T-cell (primary cell): Measurements from ENCODE around the gene CSRNP2. TPM values are rescaled to one million over a fixed set of nuclear protein-coding genes. Genes with fewer than 3 reads are reported as not detected.
A peak's percentile ranks its signal among the peaks of the same experiment; 100 is the strongest.

ENCODE experiments used
- ATAC-seq, 4 experiments: fragments of 200-7000 bp in 3 of 4; fragments of 150-1000 bp in 1 of 4; cut with Tn5 transposase; replicated peaks in 1 of 4; 1 replicate in 3 of 4; 2 replicates in 1 of 4; pipeline ENCODE4 v1.10.0; 2021; ENCODE audit warnings: moderate library complexity in 3 of 4, mild to moderate bottlenecking in 2 of 4, moderate number of reproducible peaks in 1 of 4
- CTCF ChIA-PET, 2 donors: fragments of 300-600 bp; sonication (Branson Sonifier 250); formaldehyde crosslinking; loops; one replicate each; lab custom pipeline; 2022; ENCODE audit warnings: antibody characterized with exemption in 2 of 2; lab: Charles Lee
- POLR2A ChIA-PET, 2 donors: fragments of 300-600 bp; sonication (Branson Sonifier 250); formaldehyde crosslinking; loops; one replicate each; lab custom pipeline; 2022; ENCODE audit warnings: antibody characterized with exemption in 2 of 2; lab: Charles Lee
- DNase-seq, 35 experiments: peaks; one replicate each; pipeline versions ENCODE4 v3.0.0 to v3.0.0-alpha.2; 2013 to 2023
- H3K27ac ChIP-seq: one replicate; pipeline ENCODE4 v1.5.1; 2013; ENCODE audit warnings: low read length
- H3K27me3 ChIP-seq, 2 experiments: replicated peaks in 1 of 2; 1 replicate in 1 of 2; 2 replicates in 1 of 2; pipeline versions ENCODE4 v1.6.1 to v1.7.0; 2013; ENCODE audit warnings: low read length in 1 of 2, mixed read lengths in 1 of 2; ENCODE audit not compliant: control insufficient read depth in 2 of 2, insufficient read depth in 2 of 2; ENCODE audit errors: extremely low read depth in 1 of 2
- H3K36me3 ChIP-seq, 2 donors: 1 replicate in 1 of 2; 2 replicates in 1 of 2; pipeline versions ENCODE4 v1.6.1 to v1.7.0; 2013; ENCODE audit warnings: low read length in 1 of 2; ENCODE audit not compliant: control insufficient read depth in 2 of 2, insufficient read depth in 1 of 2; ENCODE audit errors: extremely low read depth in 1 of 2
- H3K4me1 ChIP-seq, 2 experiments: 1 replicate in 1 of 2; 2 replicates in 1 of 2; pipeline versions ENCODE4 v1.6.1 to v1.7.0; 2013; ENCODE audit warnings: low read length in 2 of 2, mixed read lengths in 1 of 2; ENCODE audit not compliant: insufficient read depth in 2 of 2, control insufficient read depth in 1 of 2; ENCODE audit errors: extremely low read depth in 1 of 2
- H3K4me3 ChIP-seq, 2 donors: 1 replicate in 1 of 2; 2 replicates in 1 of 2; pipeline versions ENCODE4 v1.5.1 to v1.7.0; 2013; ENCODE audit warnings: mild to moderate bottlenecking in 2 of 2, low read length in 1 of 2, moderate library complexity in 1 of 2; ENCODE audit not compliant: control insufficient read depth in 1 of 2; ENCODE audit errors: extremely low read depth in 1 of 2
- H3K9me3 ChIP-seq: 2 replicates; pipeline ENCODE4 v1.7.0; 2013
- H3K27ac Mint-ChIP-seq, 2 donors: one replicate each; pipeline ENCODE4 v1.8.0; 2020 to 2021; ENCODE audit warnings: mild to moderate bottlenecking in 2 of 2, mixed read lengths in 2 of 2
- H3K27me3 Mint-ChIP-seq, 2 donors: one replicate each; pipeline ENCODE4 v1.8.0; 2021 to 2022; ENCODE audit warnings: mixed read lengths in 2 of 2
- H3K36me3 Mint-ChIP-seq: one replicate; pipeline ENCODE4 v1.8.0; 2021; ENCODE audit warnings: mixed read lengths
- H3K4me1 Mint-ChIP-seq, 3 donors: one replicate each; pipeline ENCODE4 v1.8.0; 2020 to 2022; ENCODE audit warnings: mixed read lengths in 3 of 3, mild to moderate bottlenecking in 1 of 3
- H3K4me3 Mint-ChIP-seq, 3 donors: one replicate each; pipeline ENCODE4 v1.8.0; 2020 to 2022; ENCODE audit warnings: mild to moderate bottlenecking in 3 of 3, mixed read lengths in 3 of 3, moderate library complexity in 3 of 3
- H3K9me3 Mint-ChIP-seq, 3 donors: one replicate each; pipeline ENCODE4 v1.8.0; 2020 to 2022; ENCODE audit warnings: mixed read lengths in 3 of 3
- WGBS: methylation state at CpG from one replicate; pipeline ENCODE4 v1.1.5; 2013; ENCODE audit warnings: missing lambda C conversion rate; ENCODE audit not compliant: insufficient coverage; 5-methylcytosine and 5-hydroxymethylcytosine counted together
- total RNA-seq, 35 experiments: library from RNA in 6 of 35; stranded (reverse) in 6 of 35; fragments of 120-200 nt in 1 of 35; gene quantifications; one replicate each; pipeline versions ENCODE4 v1.2.1 to v1.2.4 and lab custom pipeline; 2013 to 2026

The CSRNP2 gene
- total RNA-seq, 5 donors from 2014 or later (not counting 1 experiment from before 2014, with no cell fraction given), result 24.4 to 37.3 (median 34.3) TPM

DNA sequence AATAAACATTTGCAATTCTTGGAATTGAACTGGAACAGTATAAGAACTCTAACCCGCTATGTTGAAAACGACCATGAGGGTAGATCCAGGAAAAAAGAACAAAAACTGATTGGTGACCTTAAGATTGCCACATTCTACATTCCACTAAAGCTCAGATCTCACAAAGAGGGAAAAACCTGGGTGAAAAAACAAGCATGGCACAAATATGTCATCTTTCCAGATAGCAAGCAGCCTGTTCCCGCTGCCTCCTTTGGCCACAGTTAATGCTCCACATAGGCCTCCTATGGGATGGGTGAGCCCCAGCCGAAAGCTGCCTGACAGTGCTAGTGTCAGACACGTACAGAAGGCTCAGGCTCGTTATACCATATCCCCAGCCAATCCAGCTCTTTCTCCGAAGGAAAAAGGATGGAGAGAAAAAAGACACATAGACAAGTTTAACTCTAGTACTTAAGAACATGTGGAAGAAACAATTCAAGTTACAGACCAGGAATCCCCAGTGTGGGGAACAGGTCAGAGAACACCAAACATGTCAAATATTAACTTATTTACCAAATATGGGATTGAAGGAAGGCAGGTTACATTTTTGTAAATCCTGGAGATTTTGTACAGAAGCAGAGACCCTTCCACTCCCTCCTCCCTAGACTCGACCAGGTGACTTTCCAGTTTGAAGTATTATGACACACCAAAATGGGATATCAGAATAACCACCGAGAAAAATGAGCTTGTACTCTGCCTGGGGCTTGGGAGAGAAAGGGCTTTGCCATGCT is 20.6 kb downstream of the CSRNP2 start:
- H3K27me3 Mint-ChIP-seq, result no peaks in the 10 kb centered on the region
- DNase-seq (no peak), ATAC-seq (no peak)
- no peak overlapping the region for H3K4me3 Mint-ChIP-seq
- ChIA-PET POLR2A (no interaction called here), CTCF (interaction anchor here (0.5 to 0.7 kb wide), 2 partner anchors 9 to 17 kb away, joined by 3 read pairs; no protein-coding TSS in a partner anchor)
- peaks cover 39% of the 10 kb centered on the region for H3K36me3 Mint-ChIP-seq
- H3K4me1 Mint-ChIP-seq, result no peaks in the 10 kb centered on the region
- H3K9me3 Mint-ChIP-seq, result no peaks in the 10 kb centered on the region
- WGBS, result 86% methylated on average over 1 of the region's 9 CpGs
- no peak overlapping the region for H3K4me3 ChIP-seq
- no peak overlapping the region for H3K27ac ChIP-seq
- peak overlapping the region; percentile 3 to 56 for H3K27ac Mint-ChIP-seq
- H3K36me3 ChIP-seq, result peaks cover 20 to 79% of the 10 kb centered on the region in 2 donors
- H3K9me3 ChIP-seq, result no peaks in the 10 kb centered on the region
- no peaks in the 10 kb centered on the region for H3K4me1 ChIP-seq
- H3K27me3 ChIP-seq, result no peaks in the 10 kb centered on the region

DNA sequence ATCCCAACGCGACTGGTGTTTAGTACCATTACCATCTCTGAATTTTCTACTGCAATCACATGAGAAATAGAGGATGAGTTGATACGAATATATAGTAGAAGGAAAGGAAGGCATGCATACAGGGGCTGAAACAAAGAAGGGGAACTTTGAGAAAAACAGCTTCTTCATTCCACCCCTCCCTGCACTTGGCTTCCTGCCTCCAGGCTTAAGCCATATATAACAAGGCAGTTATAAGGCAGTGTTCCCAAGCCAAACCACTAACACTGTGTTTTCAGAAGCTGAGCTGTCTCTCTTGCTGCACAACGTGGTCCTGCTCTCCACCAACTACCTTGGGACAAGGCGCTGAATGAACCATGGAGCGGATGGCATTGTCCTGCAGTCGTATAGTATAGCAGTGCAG is 24.3 kb downstream of the CSRNP2 start:
- Mint-ChIP-seq H3K36me3 (peaks cover 39% of the 10 kb centered on the region), H3K4me3 (no peak overlapping the region), H3K27me3 (no peaks in the 10 kb centered on the region), H3K4me1 (no peaks in the 10 kb centered on the region), H3K9me3 (no peaks in the 10 kb centered on the region), H3K27ac (no peak overlapping the region)
- Histone ChIP-seq H3K9me3 (no peaks in the 10 kb centered on the region), H3K27me3 (no peaks in the 10 kb centered on the region), H3K27ac (no peak overlapping the region), H3K4me3 (no peak overlapping the region), H3K36me3 (peaks cover 15 to 82% of the 10 kb centered on the region in 2 donors), H3K4me1 (no peaks in the 10 kb centered on the region)
- ATAC-seq (no peak), DNase-seq (no peak)
- CTCF ChIA-PET, result no interaction called here
- WGBS, result 100% methylated on average over 1 of the region's 7 CpGs
- POLR2A ChIA-PET, result no interaction called here

DNA sequence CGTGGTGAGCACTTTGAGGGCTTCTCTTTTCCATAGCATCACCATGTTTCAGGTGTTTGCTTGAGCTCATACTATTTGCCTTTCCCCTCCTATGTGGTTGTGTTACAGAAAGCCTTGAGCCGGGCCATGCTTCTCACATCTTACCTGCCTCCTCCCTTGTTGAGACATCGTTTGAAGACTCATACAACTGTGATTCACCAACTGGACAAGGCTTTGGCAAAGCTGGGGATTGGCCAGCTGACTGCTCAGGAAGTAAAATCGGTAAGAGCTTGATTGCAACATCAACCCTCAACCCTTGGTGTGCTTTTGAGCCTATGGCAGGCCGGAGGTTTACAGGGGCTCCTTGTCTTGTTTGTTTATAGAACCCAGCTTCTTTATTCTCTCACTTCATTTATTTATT is 27.2 kb downstream of the CSRNP2 start:
- no peak overlapping the region for H3K27ac Mint-ChIP-seq
- no peaks in the 10 kb centered on the region for H3K27me3 Mint-ChIP-seq
- CTCF ChIA-PET, result interaction anchor here in 1 of 2 donors (0.6 to 0.9 kb wide), 2 partner anchors 9 to 291 kb away, joined by 3 to 4 read pairs; no protein-coding TSS in a partner anchor
- H3K36me3 Mint-ChIP-seq, result peaks cover 58% of the 10 kb centered on the region
- 67% methylated on average over 1 of the region's 5 CpGs for WGBS
- Histone ChIP-seq H3K4me3 (no peak overlapping the region), H3K9me3 (no peaks in the 10 kb centered on the region), H3K27ac (no peak overlapping the region), H3K4me1 (no peaks in the 10 kb centered on the region), H3K36me3 (peaks cover 15 to 82% of the 10 kb centered on the region in 2 donors), H3K27me3 (no peaks in the 10 kb centered on the region)
- POLR2A ChIA-PET, result no interaction called here
- no peak for DNase-seq
- H3K4me3 Mint-ChIP-seq, result no peak overlapping the region
- no peaks in the 10 kb centered on the region for H3K9me3 Mint-ChIP-seq
- H3K4me1 Mint-ChIP-seq, result peaks cover 5 to 9% (median 7%) of the 10 kb centered on the region in 3 donors
- no peak for ATAC-seq

DNA sequence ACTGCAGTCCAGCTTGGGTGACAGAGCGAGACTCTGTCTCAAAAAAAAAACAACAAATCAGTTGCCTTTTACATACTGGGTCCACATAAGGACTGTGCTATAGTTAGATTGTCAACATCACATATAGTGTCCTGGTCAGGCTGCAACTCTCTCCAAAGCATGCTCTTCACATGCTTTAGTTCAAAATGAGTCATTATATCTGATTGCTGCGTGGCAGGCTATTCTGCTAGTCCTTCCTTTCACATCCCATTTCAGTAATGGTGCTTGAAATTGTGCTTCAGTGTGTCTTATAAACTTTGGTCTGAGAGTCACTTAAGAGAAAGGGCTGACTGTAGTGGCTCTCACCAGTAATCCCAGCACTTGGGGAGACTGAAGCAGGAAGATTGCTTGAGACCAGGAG is 28.3 kb downstream of the CSRNP2 start:
- H3K36me3 Mint-ChIP-seq, result peaks cover 54% of the 10 kb centered on the region
- H3K36me3 ChIP-seq, result peaks cover 15 to 81% of the 10 kb centered on the region in 2 donors
- no peak for DNase-seq
- H3K4me1 ChIP-seq, result no peaks in the 10 kb centered on the region
- H3K27me3 ChIP-seq, result no peaks in the 10 kb centered on the region
- H3K9me3 ChIP-seq, result no peaks in the 10 kb centered on the region
- H3K4me3 Mint-ChIP-seq, result no peak overlapping the region
- H3K4me1 Mint-ChIP-seq, result peaks cover 5 to 9% (median 9%) of the 10 kb centered on the region in 3 donors
- H3K9me3 Mint-ChIP-seq, result no peaks in the 10 kb centered on the region
- WGBS, result no CpG with 5 or more reads among the region's 2 CpGs
- H3K27me3 Mint-ChIP-seq, result no peaks in the 10 kb centered on the region
- ATAC-seq, result no peak
- CTCF ChIA-PET, result interaction anchor here in 1 of 2 donors (0.7 kb wide), 1 partner anchor 172 kb away, joined by 4 read pairs; no protein-coding TSS in a partner anchor
- no peak overlapping the region for H3K27ac Mint-ChIP-seq
- POLR2A ChIA-PET, result interaction anchor here in 1 of 2 donors (0.6 kb wide), 1 partner anchor 266 kb away, joined by 6 read pairs; no protein-coding TSS in a partner anchor
- no peak overlapping the region for H3K27ac ChIP-seq
- H3K4me3 ChIP-seq, result no peak overlapping the region

DNA sequence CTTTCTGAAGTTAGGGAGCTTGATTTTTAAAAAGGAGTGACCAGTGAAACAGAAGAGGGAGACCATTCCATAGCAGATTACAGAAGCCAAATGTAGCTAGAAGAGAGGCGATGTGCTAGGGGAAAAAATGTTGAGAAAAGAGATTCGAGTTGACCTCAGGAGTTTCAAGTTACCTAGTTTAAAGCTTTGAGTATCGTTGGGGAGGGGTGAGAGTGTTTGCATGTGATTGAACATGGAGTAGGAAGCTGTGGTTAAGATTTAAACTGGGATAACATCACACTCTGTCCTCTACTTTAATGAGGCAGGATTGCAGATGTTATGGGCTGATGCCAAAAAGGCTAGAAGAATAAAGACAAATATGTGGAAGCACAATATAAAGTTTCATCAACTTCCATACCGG is 31.6 kb downstream of the CSRNP2 start:
- Mint-ChIP-seq H3K9me3 (no peaks in the 10 kb centered on the region), H3K4me1 (peaks cover 31 to 37% (median 36%) of the 10 kb centered on the region in 3 donors), H3K4me3 (no peak overlapping the region), H3K27me3 (no peaks in the 10 kb centered on the region), H3K36me3 (peaks cover 33% of the 10 kb centered on the region), H3K27ac (peak overlapping the region in 1 of 2 donors; percentile 5)
- Histone ChIP-seq H3K4me1 (peaks cover 12 to 22% of the 10 kb centered on the region in 2 experiments), H3K27me3 (no peaks in the 10 kb centered on the region), H3K27ac (no peak overlapping the region), H3K36me3 (peaks cover 7 to 51% of the 10 kb centered on the region in 2 donors), H3K9me3 (no peaks in the 10 kb centered on the region), H3K4me3 (no peak overlapping the region)
- ChIA-PET POLR2A (no interaction called here), CTCF (interaction anchor here (0.5 to 0.7 kb wide), 3 partner anchors 15 to 39 kb away, joined by 3 to 5 read pairs (median 3); no protein-coding TSS in a partner anchor)
- ATAC-seq (no peak), DNase-seq (no peak)
- WGBS, result no CpG with 5 or more reads among the region's 4 CpGs

DNA sequence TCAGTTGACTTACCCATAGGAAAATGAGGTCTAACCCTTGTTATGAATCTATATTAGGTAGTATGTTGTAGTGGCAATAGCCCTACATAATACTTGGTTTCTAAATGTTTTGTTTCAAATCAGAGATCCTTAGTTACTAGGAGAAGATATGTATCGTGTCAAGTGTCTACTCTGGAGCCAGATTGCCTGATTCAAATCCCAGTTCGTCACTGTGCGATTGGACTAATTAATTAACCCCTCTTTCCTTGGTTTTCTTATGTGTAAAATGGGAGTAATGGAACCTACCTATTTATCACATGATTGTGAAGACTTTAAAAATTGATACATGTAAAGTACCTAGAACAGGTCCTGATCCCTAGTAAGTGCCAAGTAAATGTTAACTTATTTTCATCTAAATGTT is 33.9 kb downstream of the CSRNP2 start:
- peaks cover 4 to 30% of the 10 kb centered on the region in 2 donors for H3K36me3 ChIP-seq
- peak overlapping the region; percentile 94 to 97 for H3K27ac Mint-ChIP-seq
- H3K4me3 Mint-ChIP-seq, result peak overlapping the region; percentile 93 to 99 (median 96)
- H3K27ac ChIP-seq, result peak overlapping the region; percentile 93
- peaks cover 12 to 22% of the 10 kb centered on the region in 2 experiments for H3K4me1 ChIP-seq
- no peaks in the 10 kb centered on the region for H3K9me3 Mint-ChIP-seq
- WGBS, result no CpG with 5 or more reads among the region's 3 CpGs
- no peaks in the 10 kb centered on the region for H3K9me3 ChIP-seq
- no peaks in the 10 kb centered on the region for H3K27me3 Mint-ChIP-seq
- no peaks in the 10 kb centered on the region for H3K27me3 ChIP-seq
- CTCF ChIA-PET, result interaction anchor here in 1 of 2 donors (1.1 kb wide), 1 partner anchor 8 kb away, joined by 3 read pairs; no protein-coding TSS in a partner anchor
- ATAC-seq, result no peak
- no peak for DNase-seq
- peak overlapping the region in 1 of 2 donors; percentile 67 for H3K4me3 ChIP-seq
- POLR2A ChIA-PET, result no interaction called here
- peaks cover 24% of the 10 kb centered on the region for H3K36me3 Mint-ChIP-seq
- peaks cover 35 to 39% (median 39%) of the 10 kb centered on the region in 3 donors for H3K4me1 Mint-ChIP-seq
